AG08396 (cell line): ENCODE measurements around the gene DZIP1.
"Not testable (repeated sequence)": the region's sequence is repeated elsewhere in the genome, so short reads cannot be mapped to it uniquely, and the experiment has no call there.

ENCODE experiments used
- DNase-seq: peaks from one replicate; pipeline ENCODE4 v3.0.0; 2012; ENCODE audit warnings: low spot score, mixed read lengths

Gene DZIP1, protein sequence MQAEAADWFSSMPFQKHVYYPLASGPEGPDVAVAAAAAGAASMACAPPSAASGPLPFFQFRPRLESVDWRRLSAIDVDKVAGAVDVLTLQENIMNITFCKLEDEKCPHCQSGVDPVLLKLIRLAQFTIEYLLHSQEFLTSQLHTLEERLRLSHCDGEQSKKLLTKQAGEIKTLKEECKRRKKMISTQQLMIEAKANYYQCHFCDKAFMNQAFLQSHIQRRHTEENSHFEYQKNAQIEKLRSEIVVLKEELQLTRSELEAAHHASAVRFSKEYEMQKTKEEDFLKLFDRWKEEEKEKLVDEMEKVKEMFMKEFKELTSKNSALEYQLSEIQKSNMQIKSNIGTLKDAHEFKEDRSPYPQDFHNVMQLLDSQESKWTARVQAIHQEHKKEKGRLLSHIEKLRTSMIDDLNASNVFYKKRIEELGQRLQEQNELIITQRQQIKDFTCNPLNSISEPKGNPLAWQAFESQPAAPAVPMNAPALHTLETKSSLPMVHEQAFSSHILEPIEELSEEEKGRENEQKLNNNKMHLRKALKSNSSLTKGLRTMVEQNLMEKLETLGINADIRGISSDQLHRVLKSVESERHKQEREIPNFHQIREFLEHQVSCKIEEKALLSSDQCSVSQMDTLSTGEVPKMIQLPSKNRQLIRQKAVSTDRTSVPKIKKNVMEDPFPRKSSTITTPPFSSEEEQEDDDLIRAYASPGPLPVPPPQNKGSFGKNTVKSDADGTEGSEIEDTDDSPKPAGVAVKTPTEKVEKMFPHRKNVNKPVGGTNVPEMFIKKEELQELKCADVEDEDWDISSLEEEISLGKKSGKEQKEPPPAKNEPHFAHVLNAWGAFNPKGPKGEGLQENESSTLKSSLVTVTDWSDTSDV

DNA sequence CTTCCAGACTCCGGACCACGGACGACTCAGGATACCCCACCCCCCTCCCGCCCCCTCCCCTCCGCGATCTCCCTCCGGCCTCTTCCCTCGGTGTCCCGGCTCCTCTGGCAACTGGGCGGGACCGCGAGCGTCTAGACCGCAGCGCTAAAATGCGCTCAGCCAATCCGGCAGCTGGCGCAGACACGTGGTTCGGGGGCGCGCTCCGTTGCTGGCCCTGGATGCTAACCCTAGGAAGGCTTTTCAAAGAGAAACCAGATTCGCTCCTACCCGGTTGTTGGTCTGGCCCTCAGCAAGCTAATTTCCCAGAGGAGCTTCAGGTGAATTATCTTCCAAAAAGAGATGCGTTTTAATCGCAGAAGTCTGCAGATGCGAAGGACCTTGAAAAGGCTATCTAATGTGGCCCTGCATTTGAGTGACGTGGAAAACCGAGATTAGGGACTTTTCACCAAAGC, at the start of gene DZIP1:
Gene DZIP1 (minus strand): TSS at position 106 of the 452 bp plus-strand sequence. CDS start 2,677 bp downstream, outside the sequence.
- DNase-seq, result peak; percentile 88

DNA sequence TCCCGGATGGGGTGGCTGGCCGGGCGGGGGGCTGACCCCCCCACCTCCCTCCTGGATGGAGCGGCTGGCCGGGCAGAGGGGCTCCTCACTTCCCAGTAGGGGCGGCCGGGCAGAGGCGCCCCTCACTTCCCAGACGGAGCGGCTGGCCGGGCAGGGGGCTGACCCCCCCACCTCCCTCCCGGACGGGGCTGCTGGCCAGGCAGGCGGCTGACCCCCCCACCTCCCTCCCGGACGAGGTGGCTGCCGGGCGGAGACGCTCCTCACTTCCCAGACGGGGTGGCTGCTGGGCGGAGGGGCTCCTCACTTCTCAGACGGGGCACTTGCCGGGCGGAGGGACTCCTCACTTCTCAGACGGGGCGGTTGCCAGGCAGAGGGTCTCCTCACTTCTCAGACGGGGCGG, 46.5 kb upstream of the DZIP1 start:
- not testable (repeated sequence) for DNase-seq

DNA sequence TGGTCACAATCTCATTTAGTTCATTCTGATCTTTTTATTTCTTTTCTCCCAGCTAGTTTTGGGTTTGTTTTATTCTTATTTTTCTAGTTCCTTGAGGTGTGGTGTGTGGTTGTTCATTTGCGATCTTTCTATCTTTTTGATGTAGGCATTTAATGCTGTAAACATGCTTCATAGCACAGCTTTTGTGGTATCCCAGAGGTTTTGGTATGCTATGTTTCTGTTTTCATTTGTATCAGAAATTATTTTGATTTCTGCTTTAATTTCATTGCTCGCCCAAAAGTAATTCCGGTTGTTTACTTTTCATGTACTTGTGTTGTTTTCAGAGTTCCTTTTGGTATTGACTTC, 45.0 kb upstream of the DZIP1 start:
- no peak for DNase-seq

DNA sequence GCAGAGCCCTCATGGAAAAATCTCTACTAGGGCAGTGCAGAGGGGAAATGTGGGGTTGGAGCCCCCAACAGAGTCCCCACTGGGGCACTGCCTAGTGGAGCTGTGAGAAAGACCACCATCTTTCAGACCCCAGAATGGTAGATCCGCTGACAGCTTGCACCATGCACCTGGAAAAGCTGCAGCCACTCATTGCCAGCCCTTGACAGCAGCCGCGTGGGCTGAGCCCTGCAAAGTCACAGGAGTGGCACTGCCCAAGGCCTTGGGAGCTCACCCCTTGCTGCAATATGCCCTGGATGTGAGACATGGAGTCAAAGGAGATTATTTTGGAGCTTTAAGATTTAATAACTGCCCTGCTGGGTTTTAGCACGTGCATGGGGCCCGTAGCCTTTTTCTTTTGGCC, 40.5 kb upstream of the DZIP1 start:
- not testable (repeated sequence) for DNase-seq

DNA sequence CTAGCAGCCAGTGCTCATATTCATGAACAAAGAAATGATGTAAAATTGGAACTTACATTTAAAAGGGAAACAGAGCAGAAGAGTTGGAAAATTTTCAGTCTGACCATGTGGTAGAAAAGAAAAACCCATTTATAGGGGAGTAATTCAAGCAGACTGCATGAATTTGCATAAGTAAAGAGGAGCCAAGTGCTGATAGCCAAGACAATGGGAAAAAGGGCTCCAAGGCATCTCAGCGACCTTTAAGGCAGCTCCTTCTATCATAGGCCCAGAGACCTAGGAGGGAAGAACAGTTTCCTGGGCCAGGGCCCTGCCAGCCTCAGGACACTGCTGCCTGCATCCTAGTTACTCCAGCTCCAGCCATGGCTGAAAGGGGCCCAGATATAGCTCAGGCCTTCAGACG, 39.9 kb upstream of the DZIP1 start:
- DNase-seq, result no peak

DNA sequence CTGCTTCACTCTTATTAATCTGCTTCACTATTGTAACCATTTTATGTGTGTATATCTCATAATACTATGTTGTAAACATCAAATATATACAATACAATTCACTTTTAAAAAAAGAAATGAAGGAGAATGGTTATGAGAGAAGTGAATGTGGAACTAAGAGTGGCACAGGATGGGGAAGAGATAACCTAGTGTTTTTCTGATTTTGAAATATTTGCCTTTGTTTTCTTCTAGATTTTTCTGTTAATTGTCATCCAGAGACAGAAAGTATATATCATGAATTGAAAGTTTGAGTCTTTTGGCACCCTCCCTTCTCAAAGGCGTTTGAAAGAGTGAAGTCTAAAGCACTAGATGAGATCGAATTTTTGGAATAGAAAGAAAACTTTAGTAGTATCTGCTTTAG, 35.2 kb upstream of the DZIP1 start:
- no peak for DNase-seq

DNA sequence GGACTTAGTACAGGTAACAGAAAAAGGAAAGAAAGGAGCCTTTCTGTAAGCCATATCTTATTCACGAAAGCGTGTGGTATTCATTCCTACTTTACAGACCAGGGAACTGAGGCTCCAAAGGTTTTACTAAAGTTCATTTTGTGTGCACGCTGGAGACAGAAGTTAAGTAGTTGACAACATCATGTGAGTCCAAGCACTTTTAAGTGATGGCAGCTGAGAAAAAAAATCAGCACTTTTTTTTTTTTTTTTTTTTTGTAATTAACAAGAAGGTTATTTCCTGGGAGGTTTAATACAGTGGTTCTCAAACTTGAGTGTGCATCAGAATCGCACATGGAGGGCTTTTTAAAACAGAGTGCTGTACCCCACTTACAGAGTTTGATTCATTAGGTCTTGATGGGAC, 34.5 kb upstream of the DZIP1 start:
- no peak for DNase-seq

DNA sequence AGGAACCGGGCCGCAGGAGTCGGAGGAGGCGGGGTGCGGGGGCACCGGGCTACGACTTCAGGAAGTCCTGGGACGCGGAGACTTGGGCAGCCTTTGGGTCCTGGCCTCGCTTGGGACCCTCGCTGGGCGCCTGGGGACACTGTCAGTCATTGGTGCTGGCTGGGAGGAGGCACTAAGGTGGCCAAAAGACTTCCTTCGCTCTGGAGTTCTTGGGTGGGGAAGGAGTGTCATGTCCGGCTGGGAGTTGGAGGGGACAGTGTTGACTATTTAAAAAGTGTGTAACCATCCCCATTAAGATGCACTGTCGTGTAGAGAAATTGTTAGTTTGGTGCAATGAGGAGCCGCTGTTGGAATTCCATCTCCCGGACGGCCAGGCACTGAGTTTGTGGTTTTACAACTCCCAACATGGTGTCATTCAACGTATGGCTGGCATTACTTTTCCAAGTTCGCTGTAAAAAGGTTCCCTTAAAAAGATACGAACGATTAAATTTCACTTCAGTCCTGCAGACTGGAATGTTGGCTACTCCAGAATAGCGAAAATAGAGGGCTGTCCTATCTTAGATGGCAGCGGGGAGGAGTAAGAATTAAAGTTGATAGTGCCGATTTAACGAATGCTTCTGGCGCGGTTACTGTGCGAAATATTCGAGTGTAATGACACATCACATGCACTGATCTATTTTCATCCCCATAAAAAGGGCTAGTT, 33.2 kb upstream of the DZIP1 start:
- peak; percentile 45 for DNase-seq

DNA sequence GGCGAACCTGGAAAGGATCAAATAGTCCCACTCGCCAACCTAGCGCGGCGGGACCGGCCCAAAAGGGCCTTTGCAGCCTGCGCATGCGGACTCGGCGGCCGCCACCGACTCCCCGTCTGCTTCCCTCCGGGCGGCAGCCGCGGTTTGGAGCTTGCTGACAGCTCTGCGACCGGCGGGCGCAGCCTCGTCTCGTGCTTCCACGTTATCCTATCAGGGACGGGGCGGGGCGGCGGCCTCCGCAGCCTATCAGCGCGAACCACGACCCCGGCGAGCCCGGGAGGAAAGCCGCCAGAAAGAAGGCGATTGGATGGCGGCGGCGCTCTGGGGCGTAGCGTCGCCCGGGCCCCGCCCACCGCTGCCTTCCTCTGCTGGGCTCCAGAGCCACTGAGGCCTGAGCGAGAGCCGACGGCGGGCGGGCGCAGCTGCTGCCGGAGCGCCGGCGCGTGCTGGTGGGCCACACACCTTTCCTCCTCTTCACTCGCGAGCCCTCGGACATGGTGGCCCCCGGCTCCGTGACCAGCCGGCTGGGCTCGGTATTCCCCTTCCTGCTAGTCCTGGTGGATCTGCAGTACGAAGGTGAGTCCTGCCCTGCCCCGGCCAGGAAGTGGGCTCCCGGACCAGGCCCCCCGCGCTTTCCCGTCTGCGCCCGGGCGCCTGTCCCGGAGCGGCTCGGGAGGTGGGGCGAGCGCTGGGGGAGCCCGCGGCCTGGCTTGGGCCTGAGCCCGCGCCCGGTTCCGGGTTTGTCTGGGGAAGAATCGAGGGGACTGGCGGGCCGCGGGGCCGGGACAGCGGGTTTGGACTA, 32.5 kb upstream of the DZIP1 start, which contains the start of gene DNAJC3:
Gene DNAJC3 (plus strand): TSS at position 378 of the 802 bp plus-strand sequence. CDS start 117 bp downstream, at position 495.
- peak; percentile 99 for DNase-seq

DNA sequence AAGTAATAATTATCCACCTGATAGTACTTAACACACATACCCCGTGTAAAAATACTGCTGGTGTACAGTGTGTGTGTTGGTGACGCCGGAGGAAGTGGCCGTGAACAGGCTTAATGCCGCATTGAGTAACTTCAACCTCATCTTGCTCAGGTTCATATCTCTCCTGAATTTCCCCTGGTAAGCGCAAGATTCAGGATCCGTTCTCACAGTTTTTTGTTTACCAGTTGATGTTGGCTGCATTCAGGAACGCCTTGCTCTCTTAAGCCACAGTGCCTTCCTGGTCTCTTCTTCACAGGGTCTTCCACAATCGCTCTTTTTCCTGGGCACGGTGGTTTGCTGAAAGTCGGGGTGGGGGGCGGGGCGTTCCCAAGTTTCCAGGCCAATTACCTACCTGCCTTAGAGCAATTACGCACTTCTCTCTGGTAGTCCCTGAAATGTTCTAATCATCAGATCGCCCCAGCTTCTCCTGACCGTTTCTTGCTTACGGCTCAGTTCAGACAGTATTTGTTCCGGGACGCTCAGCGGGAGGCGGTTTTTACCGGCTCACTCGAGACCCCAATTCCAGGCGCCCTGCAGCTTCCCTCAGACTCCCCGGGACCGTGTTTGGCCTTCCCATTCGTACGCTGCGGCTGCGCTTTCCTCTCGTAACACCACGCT, 31.7 kb upstream of the DZIP1 start:
- DNase-seq, result no peak

DNA sequence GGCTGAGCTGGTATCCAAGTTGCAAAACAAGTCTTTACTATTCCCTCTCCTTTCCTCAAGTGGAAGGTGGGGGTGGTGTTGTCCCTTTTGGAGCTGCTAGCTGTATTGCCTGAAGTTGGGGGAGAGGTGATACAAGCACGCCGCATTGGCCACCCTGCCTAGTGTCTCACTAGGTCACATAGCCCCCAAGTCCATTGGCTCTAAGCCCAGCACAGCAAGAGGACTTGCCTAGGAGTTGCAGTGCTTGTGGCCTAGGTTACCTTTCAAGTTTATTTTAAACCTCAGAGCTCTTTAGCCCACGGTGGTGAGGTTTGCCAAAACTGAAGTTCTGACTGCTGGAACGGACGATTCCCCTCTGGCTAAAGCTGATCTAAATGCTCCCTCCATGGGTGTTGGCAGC, 27.1 kb upstream of the DZIP1 start:
- DNase-seq, result no peak

DNA sequence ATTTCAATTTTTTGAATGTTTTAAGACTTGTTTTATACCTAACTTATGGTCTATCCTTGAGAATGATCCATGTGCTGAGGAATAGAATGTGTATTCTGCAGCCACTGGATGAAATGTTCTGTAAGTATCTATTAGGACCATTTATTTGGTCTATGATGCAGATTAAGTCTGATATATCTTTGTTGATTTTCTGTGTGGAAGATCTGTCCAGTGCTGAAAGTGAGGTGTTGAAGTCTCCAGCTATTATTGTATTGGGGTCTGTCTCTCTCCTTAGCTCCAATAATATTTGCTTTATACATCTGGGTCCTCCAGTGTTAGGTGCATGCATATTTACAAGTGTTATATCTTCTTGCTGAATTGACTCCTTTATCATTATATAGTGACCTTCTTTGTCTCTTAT, 22.7 kb upstream of the DZIP1 start:
- DNase-seq, result not testable (repeated sequence)

DNA sequence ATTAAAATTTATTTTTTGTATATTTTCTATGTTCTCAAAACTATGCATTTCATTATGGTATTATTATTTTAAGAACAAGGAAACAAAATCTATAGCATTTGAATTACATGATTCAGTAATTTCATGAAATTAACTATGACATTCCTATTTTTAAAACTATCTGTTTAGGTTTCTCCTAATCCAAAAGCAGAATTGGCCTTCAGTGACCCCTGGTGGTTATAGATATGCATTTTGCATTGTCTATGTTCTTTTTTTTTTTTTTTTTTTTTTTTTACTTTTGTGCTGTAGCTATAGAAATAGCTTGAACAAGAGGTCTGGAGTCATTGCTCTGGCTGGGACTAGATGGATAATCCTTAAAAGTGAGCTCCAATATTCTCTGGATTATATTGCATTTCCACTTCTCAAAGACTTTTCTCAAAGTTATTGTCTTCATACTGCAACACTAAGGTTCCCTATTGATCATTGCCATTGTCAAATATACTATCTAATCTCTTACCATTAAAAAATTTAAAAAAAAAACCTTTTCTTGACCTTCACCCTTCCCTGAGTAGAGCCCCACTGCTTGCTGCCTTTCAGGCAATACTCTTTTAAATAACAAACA, 16.6 kb upstream of the DZIP1 start:
- no peak for DNase-seq

DNA sequence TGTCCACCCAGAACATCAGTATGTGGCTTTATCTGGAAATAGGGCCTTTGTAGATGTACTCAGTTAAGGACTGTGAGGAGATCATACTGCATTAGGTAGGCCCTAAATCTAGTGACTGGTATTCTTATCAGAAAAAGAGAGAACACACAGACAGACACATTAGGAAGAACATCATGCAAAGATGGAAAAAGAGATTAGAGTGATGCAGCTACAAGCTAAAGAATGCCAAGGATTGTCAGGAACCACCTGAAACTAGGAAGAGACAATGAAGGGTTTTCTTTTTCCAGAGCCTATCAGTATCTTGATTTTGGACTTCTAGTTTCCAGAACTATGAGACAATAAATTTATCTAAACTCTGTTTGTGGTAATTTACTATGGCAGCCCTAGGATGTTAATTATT, 15.0 kb upstream of the DZIP1 start:
- DNase-seq, result no peak

DNA sequence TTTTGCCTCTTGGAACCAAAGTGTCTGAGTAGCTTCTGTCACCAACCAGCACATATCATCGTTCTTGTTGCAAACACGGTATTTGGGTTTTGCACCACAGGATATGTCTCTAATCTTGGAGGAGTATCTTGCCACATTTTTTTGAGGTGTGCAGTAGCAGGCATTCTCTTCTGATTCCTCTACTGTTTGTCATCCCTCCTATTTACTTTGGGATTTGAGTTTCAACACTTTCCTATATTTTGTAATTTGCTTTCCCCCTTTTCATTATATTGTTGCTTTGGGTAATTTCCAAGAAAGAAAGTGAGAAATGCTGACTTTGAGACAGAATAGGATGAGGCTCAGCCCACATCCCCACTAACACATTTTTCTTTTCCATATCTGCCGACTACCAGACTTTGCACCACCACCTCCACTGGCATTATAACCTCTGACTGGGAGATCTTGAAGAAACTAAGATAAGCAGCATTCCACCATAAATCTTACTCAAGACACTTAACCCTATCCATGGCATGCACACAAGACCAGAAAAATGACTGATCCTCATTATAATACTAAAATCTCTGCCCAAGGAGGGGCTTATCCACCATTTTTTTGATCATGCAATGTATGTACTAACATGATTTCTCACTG, 12.0 kb upstream of the DZIP1 start:
- no peak for DNase-seq

DNA sequence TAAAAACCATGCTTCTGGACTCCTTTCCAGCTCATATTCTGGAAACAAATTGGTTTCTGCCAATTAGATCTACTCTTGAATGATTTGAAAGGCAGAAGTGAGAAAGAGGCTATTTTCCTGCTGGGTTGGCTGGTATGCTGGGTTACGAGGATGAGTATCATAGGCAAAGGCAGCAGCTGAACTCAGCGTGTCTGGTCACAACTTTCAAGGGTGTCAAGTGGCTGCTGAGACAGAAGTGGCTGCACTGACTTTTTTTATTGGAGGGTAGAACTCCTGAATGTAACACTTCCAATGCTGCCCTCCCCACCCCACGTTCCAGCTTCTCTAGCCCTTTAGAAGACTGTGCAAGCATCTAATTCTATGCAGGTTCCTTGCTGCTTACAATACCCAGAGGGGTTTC, 8.3 kb upstream of the DZIP1 start:
- DNase-seq, result no peak

DNA sequence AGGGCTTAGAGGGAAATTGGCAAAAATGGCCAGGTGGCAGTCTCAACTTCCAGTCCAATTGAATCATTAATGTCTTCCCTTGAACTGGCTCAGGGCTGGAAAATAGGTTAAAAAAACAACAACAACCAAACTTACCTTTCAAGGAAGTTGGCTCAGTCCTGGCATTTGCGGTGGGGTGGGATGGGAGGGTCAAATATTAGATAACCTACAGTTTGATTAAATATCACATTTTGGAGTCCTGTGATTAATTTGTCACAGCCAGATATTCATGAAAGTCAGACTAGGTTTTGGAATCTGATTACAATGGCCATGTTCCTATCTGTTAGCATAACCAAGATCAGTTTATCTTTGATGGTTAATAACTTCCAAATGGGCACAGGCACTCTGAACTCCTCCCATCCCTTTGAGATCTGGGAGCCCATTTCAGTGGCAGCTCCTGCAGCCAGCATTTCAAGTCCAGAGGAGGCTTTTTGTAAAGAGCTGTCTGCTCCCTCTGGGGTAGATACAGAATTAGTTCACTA, 7.8 kb upstream of the DZIP1 start:
- no peak for DNase-seq

DNA sequence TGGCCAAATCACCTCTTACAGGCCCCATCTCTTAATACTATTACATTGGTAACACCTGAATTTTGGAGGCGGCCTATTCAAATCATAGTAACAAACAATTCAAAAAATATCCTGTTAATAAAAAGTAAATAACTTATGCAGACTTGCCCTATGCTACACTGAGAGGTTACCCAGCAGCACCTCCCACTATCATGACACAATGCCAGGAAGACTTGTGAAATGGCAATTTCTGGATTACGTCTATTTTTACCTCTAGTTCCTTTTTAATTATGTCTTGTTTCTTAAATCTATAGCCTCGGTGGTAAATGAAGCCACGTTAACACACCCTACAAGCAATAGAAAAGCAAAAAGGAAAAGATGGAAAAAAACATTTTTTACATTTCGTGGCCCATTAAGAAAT, 6.2 kb upstream of the DZIP1 start:
- no peak for DNase-seq

DNA sequence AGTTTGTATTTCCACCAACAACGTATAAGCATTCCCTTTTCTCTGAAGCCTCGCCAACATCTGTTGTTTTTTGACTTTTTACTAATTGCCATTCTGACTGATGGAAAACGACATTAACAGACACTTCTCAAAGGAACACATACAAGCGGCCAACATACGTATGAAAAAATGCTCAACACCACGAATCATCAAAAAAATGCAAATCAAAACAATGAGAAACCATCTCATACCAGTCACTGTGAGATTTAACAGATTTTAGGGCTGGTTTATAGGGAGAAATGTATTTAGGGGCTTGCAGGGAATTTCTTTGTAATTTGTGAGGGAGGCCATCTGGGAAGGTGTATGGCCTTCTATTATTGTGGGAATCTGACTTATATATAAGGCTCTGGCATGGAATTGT, 2.8 kb upstream of the DZIP1 start:
- DNase-seq, result no peak
